ENCODE data around the gene VSIG4. TPM values are rescaled to one million over a fixed set of nuclear protein-coding genes. Genes with fewer than 3 reads are reported as not detected.
"Not testable (repeated sequence)": the region's sequence is repeated elsewhere in the genome, so short reads cannot be mapped to it uniquely, and the experiment has no call there.

The VSIG4 gene, protein sequence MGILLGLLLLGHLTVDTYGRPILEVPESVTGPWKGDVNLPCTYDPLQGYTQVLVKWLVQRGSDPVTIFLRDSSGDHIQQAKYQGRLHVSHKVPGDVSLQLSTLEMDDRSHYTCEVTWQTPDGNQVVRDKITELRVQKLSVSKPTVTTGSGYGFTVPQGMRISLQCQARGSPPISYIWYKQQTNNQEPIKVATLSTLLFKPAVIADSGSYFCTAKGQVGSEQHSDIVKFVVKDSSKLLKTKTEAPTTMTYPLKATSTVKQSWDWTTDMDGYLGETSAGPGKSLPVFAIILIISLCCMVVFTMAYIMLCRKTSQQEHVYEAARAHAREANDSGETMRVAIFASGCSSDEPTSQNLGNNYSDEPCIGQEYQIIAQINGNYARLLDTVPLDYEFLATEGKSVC
- 100 to 1,000 TPM in 2 of 3 donors, 10 to 100 TPM in 1; 19.2 to 137 (median 129) TPM for polyA plus RNA-seq

DNA sequence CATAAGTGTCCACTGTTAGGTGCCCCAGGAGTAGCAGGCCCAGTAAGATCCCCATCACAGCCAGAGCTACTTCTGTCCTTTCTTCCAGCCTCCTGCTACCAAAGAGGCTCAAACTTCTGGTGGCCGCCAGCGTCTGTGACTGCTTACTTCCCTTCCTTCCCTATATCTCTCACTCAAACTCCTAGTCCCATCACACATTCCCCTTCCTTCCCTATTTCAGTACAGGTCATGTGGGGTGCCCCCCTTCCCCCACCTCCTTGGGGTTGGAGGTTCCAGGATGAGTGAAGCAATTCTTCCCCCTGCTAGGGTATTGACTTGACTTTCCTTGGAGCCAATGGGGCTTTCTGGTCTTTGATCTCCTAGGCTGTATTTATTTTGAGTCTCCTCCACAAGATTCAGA lies at the start of gene VSIG4:
Gene VSIG4, minus strand, starts transcription at position 137 of the 400 bp plus-strand sequence. Its CDS starts 82 bp downstream, at position 55.
- WGBS, 3 donors, result 42 to 76% (median 70%) methylated on average over 2 of the region's 2 CpGs
- no peak within 1 kb of the TSS for H3K27ac ChIP-seq (ENCODE audit: low read depth, low read length)

DNA sequence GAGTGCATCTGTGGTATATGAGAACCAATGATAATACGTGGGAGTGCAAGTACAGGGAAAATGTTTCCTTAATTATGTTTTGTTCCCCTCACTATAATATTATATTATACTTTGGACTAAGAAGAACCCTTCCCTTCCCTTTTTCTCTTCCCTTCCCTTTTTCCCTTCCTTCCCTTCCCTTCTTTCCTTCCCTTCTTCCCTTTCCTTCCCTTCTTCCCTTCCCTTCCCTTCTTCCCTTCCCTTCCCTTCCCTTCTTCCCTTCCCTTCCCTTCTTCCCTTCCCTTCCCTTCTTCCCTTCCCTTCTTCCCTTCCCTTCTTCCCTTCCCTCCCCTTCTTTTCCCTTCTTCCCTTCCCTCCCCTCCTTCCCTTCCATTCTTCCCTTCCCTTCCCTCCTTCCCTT lies 36.9 kb upstream of the VSIG4 start:
- no peak overlapping the region for H3K27ac ChIP-seq (ENCODE audit: low read depth, low read length)
- WGBS, 3 donors, result 59 to 85% (median 64%) methylated on average over 1 of the region's 1 CpG

DNA sequence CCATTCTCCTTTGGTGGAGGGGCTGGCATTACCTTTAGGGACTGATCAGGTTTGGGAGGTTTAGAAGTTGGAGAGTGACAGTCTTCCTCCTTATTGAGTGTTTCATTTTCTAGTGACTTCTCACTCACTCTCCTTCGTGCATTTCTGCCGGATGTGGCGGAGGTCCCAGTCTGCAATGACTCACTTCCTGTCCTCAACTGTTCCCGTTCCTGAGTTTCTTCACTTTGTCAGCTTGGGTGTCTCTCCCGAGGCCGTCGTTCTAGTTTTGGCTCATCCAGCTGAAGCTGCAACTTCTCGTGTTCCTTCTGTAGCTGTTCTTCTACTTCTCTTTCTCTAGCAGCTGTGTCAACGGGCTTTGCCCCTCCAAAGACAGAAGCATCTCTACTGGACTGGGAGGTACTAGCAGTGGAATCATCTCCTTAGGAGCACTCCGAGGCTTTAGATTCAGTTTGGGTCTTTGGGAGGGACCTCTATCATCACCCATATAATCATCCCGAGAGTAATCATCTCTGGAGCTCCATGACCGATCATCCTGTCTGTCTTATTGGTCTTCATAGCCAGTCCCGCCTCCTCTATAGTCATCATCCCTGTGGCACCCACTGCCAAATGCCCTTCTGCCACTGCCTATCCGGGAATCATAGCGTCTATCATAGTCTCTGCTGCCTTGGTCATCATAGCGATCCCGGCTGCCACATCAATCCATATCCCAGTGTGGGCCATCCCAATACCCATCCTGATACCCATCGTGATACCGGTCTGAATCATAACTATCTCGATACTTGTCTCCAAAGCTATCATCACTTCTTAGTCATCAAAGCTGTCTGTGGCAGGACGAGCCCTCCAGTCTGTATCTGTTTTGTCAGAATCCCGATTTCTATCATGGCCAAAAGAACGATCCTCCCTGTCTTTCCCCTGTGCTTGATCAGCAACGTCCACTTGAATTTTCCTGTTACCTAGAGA lies 35.3 kb upstream of the VSIG4 start:
- no peak overlapping the region for H3K27ac ChIP-seq (ENCODE audit: low read depth, low read length)
- 55 to 68% (median 57%) methylated on average over 23 to 24 of the region's 24 CpGs for WGBS, 3 donors

DNA sequence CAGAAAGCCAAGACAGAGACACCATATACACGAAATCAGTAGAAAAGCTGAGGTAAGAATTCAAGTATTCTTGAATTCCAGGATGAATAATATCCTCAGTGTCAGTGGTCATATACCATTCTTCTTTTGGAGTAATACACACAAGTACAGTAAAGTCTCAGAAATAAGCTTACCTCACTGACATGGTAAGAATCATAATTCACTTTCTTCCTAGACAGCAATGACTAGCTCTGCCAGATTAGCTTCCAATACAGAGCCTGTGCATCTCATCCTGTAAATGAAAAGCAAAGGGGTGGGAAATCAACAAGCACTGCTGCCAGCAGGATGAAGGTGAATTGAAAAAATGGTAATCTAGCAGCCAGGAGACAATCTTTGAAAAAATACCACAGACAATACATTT lies 31.2 kb upstream of the VSIG4 start:
- no peak overlapping the region for H3K27ac ChIP-seq (ENCODE audit: low read depth, low read length)
- WGBS, 3 donors, result 21 to 52% (median 29%) methylated on average over 1 of the region's 1 CpG

DNA sequence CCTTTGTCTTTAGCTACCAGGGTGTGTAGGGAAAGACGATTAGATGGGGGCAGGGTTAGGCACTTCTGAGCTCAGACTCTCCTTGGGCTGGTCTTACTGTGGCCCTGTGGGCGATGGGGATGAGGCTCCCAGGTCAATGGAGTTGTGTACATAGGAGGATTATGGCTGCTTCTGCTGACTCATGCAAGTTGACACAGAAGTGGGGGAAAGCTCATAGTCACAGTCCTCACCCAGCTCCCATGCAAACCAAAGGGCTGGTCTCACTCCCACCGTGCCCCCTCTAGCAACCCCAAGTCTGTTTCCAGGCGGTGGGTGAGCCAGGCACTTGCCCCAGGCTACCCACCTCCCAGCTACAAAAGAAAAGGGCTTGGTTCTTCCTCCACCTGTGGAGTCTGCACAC lies 24.4 kb upstream of the VSIG4 start:
- H3K27ac ChIP-seq (ENCODE audit: low read depth, low read length), result no peak overlapping the region
- WGBS, 3 donors, result 59 to 87% (median 73%) methylated on average over 3 to 4 of the region's 4 CpGs

DNA sequence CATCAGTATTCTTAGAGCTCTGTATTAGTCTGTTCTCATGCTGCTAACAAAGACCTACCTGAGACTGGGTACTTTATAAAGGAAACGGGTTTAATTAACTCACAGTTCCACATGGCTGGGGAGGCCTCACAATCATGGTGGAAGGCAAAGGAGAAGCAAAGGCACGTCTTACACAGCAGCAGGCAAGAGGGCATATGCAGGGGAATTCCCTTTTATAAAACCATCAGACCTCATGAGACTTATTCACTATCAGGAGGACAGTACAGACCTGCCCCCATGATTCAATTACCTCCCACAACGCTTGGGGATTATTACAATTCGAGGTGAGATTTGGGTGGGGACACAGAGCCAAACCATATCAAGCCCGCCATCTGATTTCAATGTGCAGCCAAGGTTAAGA lies 17.1 kb upstream of the VSIG4 start:
- not testable (repeated sequence) for H3K27ac ChIP-seq (ENCODE audit: low read depth, low read length)
- WGBS, 3 donors, result 59 to 73% (median 60%) methylated on average over 5 of the region's 5 CpGs

DNA sequence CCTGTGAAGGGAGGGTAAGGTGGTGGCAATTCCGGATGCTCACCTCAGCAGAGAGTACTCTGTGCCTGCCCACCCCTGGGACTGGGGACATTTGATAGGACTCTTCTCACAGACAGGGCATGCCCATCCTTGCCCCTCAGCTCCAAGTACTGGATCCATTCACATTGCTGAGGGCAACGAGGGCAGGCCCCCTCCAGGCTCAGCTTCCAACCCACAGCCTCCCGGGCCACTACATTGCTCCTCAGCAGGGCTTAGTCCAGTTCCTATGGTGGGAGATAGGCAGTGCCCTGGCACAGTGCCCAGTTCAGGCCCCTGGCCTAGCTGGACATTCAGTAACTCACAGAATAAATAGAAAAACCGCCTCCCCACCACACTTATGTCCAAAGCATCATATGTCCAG lies 15.1 kb upstream of the VSIG4 start:
- 62 to 86% (median 82%) methylated on average over 3 to 4 of the region's 4 CpGs for WGBS, 3 donors
- no peak overlapping the region for H3K27ac ChIP-seq (ENCODE audit: low read depth, low read length)

DNA sequence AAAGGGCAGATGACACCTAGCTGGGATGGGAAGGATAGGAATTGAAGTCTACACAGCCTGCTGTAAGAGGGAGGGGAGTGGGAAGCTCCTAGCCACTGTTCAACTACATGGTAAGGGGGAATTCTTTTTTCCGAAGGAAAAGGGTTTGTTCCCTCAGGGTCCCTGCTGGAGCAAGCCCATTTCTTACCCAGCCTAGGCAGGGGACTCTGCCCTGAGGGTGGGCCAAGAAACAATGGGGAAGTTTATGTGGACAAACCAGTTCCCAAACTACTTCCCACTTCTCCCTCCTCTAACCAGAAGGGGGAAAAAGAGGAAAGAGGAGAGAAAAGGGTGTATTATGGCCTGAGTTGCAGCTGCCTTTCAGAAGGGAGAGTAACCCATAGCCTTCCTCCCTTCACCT lies 13.5 kb upstream of the VSIG4 start:
- H3K27ac ChIP-seq (ENCODE audit: low read depth, low read length), result no peak overlapping the region
- 40 to 78% (median 50%) methylated on average over 1 of the region's 1 CpG for WGBS, 3 donors

DNA sequence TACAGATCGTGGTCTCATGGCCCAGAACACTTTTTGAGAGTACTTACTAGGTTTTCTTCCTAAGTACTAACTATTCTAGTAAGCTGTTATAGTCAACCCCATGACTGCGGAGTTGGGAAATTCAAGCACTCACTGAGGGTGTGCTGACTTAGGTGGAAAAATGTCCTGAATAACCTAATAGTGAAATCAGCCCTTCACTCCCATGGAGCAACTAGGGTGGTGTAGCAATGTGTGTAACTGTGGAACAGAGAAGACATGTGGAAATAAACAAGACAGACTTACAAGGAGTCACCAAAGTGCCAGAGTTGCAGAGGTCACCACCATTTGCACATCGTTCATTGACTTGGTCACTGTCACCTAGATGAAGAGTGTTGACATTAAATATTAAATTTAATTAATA lies 12.1 kb upstream of the VSIG4 start:
- WGBS, 3 donors, result 62 to 69% (median 64%) methylated on average over 3 of the region's 3 CpGs
- no peak overlapping the region for H3K27ac ChIP-seq (ENCODE audit: low read depth, low read length)

DNA sequence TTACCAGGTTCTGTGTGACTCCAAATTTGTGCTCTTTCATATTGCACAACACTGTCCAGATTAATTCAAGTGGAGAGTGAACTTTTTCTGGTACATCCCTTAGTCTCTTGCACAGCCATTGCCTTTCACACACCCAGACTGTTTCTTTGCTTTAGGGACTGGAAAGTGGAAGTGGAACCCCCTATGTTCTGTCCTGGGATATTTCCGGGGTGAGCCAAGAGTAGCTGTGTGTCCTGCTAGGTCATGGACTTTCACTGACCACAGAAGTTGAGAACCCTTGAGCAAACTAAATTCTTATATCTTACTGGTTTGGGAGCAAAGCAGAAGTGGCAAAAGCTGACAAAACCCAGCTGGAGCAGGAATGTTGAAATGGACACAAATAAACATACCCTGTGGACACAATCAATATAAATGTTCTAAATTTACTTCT lies 10.3 kb upstream of the VSIG4 start:
- H3K27ac ChIP-seq (ENCODE audit: low read depth, low read length), result no peak overlapping the region
- WGBS, 3 donors, result 33 to 67% (median 65%) methylated on average over 1 of the region's 1 CpG

DNA sequence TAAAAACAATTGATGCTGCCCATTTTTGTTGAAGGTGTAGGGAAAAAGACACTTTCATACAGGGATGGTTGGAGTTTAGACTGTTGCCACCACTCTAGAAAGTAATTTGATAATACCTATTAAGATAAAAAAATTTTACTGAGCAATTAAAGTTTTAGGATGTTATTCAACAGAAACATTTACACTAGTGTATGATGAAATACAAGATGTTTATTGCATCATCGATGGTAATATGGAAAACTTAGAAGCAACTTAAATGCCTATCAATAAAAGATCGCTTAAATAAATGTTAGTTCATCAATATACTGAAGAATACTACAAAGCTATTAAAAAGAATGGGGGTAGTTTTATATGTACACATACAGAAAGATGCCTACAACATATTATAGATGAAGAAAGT lies 9.2 kb upstream of the VSIG4 start:
- WGBS, 3 donors, result 80 to 94% (median 83%) methylated on average over 2 of the region's 2 CpGs
- H3K27ac ChIP-seq (ENCODE audit: low read depth, low read length), result no peak overlapping the region

DNA sequence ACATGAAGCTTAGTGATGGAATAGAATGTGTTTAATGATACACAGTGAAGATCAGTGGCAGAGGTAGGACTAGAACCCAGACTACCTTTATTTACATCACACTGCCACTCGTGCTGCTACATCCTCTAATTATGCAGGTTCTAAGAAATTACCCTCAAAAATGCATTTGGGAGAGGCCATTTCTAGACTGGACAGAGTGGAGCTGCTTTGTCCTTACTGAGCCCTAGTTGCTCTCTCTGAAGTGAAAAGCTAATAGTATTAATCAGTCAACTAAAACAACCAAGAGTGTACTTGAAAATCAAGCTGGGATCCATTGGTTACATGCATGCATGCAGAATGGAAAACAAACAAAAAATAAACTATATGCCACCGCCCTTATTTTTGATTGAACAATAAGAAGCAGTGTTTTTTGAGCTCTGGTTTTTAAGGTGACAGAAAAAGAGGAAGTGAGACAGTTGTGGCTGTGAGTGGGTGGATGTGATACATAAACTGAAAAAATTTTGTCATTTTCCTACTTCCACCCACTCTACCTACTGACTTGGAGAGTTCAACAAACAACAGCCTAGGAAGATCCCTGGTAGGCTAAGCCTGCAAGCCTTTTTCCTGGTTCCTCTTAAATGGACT lies 6.8 kb upstream of the VSIG4 start:
- 47 to 67% (median 53%) methylated on average over 2 of the region's 2 CpGs for WGBS, 3 donors

DNA sequence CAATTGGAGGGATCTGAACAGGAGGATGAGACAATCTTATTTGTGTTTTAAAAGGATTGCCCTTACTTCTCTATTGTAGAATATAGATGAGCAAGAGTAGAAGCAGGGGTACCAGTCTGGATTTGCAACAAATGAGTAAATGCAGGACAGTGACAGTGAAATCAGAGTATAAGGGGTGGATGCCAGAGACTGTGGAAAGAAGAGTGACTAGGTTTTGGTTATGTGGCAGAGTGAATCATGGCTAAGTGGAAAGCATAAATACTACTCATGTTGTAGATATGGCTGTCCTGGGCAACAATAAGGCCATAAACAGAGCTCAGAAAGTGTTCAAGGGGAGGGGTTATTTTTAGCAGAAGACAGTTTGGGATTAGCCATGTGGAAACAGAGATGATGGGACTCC lies 6.0 kb upstream of the VSIG4 start:
- H3K27ac ChIP-seq (ENCODE audit: low read depth, low read length), result no peak overlapping the region

More for the DNA sequence above, 6.8 kb upstream of the VSIG4 start:
- no peak overlapping the region for H3K27ac ChIP-seq (ENCODE audit: low read depth, low read length)

DNA sequence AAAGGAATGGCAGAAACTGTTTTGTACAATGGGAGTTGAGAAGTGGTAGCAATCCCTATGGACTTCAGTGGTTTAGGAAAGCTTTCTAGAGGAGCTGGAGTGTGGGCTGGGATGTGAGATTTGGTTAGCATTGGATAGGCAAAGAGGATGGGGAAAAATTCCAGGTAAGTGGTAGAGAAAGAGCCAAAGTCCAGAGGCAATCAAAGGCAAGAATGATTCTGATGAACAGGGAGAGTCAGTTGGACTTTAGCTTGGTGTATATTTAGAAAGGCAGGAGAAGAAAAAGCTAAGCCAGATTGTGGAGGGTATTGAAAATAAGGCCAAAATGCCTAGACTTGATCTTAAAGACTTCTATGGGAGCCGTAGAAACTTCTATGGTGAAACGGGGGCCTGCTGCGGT lies 3.7 kb upstream of the VSIG4 start:
- 72 to 97% (median 91%) methylated on average over 3 of the region's 3 CpGs for WGBS, 3 donors
- no peak overlapping the region for H3K27ac ChIP-seq (ENCODE audit: low read depth, low read length)

DNA sequence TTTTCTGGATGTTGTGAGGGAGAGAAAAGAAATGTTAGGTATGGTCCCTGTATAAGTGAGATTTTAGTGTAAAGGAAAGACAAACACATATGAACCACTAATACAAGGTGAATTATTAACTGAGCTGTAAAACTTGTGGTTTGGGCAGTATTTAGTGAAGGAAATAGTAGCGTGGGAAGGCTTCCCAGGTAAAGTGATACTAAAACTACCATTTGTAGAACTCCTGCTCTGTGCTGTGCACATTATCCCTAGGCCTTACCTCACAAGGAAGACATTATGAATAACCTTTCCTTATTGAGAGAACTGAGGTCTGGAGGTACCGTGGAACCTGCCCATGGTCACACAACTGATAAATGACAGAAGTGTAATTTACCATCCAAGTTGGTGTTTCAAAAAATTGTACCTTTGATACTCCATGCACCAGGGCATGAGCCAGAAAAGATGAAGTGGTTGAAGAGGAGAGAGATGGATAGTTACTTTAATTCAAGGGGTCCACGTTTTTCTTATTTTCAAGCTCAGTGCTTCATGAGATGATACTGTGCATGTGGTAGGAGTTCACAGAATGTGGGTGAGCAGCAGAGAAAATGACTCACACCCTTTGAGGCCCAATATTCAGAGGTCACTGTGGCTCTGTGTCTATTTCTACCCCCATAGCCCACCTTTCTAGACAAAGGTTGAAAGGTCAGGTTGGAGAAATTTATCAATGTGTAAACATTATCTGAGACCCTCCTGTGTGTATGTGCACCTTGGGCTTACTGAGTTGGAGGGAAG lies 2.6 kb upstream of the VSIG4 start:
- no peak overlapping the region for H3K27ac ChIP-seq (ENCODE audit: low read depth, low read length)
- 49 to 88% (median 61%) methylated on average over 3 of the region's 3 CpGs for WGBS, 3 donors

DNA sequence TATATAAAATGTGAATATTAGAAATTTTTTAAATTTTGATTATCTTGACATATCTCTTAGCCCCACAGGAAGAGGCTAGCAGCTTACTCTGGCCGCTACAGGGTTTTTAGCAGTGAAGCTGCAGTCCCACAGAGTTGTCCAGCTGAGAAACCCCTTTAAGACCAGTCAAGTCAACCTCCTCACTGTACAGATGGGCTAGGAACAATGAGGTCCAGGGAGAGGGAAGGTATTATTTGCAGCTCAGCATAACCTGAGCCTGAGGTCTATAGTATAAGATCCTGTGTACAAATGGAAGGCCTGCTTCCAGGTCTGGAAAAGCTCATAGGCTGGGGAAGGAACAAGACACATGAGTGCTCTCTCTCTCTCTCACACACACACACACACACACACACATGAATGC lies 1.8 kb downstream of the VSIG4 start:
- H3K27ac ChIP-seq (ENCODE audit: low read depth, low read length), result no peak overlapping the region
- 67 to 91% (median 83%) methylated on average over 1 of the region's 1 CpG for WGBS, 3 donors

DNA sequence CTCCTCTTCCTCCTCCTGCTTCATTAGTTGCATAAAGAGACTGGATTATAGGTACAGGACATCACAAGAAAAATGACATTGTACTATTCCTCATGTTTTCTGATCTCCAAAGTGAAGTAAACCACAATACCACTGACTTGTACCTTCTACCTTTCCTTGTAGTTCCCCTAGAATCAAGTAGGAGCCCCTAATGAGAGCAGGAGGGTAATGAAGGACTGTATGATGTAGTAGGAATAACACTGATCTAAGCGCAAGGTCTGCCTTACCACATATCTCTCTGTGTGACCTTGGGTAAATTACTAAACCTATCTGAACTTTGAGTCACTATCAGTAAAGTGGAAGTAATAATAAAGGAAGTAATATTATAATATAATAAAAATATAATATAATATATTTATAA lies 3.6 kb downstream of the VSIG4 start:
- 88 to 100% (median 97%) methylated on average over 1 of the region's 1 CpG for WGBS, 3 donors
- H3K27ac ChIP-seq (ENCODE audit: low read depth, low read length), result no peak overlapping the region

DNA sequence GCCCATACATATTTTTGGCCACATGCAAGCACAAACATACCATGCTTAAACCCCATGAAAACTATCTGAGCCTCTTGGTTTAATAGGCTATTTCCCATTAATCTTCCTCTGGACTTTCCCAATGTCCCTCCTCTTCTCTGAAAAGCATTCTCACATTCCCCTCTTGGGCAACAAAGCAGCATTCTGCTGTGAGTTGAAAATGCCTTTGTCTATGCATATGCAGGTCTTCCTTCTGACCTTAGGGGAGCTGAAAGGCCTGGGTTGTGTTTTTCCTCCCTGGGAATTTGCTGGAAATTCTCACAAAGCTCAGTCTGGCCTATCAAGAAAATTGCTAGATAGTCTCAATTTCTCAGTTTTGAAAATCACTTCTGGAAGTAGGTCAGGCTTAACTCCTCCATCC lies 4.2 kb downstream of the VSIG4 start:
- no peak overlapping the region for H3K27ac ChIP-seq (ENCODE audit: low read depth, low read length)
